Medulla oblongata (tissue), 1 donor: Measurements from ENCODE around the gene PLTP.
A peak's percentile ranks its signal among the peaks of the same experiment; 100 is the strongest.
"Not testable (repeated sequence)": the region's sequence is repeated elsewhere in the genome, so short reads cannot be mapped to it uniquely, and the experiment has no call there.

Experiments used
- DNase-seq: peaks from one replicate; pipeline ENCODE4 v3.0.0-alpha.2; 2015; ENCODE audit errors: extremely low spot score

Gene PLTP

GRCh38 chr20:45874104-45874481, 37.9 kb downstream of the PLTP start:
- DNase-seq = not testable (repeated sequence)

- no peak for DNase-seq
Measured at GRCh38 chr20:45873409-45874103, 38.4 kb downstream of the PLTP start.

- DNase-seq = no peak
Measured at GRCh38 chr20:45872626-45873025, 39.3 kb downstream of the PLTP start.

GRCh38 chr20:45867819-45868176, 44.2 kb downstream of the PLTP start:
- no peak for DNase-seq

GRCh38 chr20:45867136-45867818, 44.7 kb downstream of the PLTP start:
- DNase-seq = no peak

- DNase-seq = no peak
Measured at GRCh38 chr20:45866454-45866853, 45.5 kb downstream of the PLTP start.

GRCh38 chr20:45863543-45864470, 48.1 kb downstream of the PLTP start:
- DNase-seq = no peak

- no peak for DNase-seq
Measured at GRCh38 chr20:45861221-45862075, 50.5 kb downstream of the PLTP start.

GRCh38 chr20:45860560-45861220, 51.3 kb downstream of the PLTP start:
- no peak for DNase-seq

- no peak for DNase-seq
Measured at GRCh38 chr20:45859916-45860315, 52.0 kb downstream of the PLTP start.

- DNase-seq = no peak
Measured at GRCh38 chr20:45857882-45858216, 54.1 kb downstream of the PLTP start.

GRCh38 chr20:45857114-45857881, 54.7 kb downstream of the PLTP start, which contains the start of the genes ACOT8 and ZSWIM3:
Gene ACOT8 (minus strand): TSS chr20:45857392. CDS start chr20:45857315, 77 bp downstream.
Gene ZSWIM3 (plus strand): TSS chr20:45857614. CDS start chr20:45857826, 212 bp downstream.
- peak; percentile 100 for DNase-seq

- no peak for DNase-seq
Measured at GRCh38 chr20:45853484-45853883, 58.5 kb downstream of the PLTP start.

- no peak for DNase-seq
Measured at GRCh38 chr20:45852326-45852725, 59.6 kb downstream of the PLTP start.

GRCh38 chr20:45851501-45851900, 60.5 kb downstream of the PLTP start:
- DNase-seq = no peak

- DNase-seq = no peak
Measured at GRCh38 chr20:45850926-45851325, 61.0 kb downstream of the PLTP start.

GRCh38 chr20:45850238-45850637, 61.7 kb downstream of the PLTP start:
- DNase-seq = no peak

- DNase-seq = no peak
Measured at GRCh38 chr20:45848969-45849582, 62.9 kb downstream of the PLTP start.
